Type B pancreatic cell (in vitro differentiated cells): Measurements from ENCODE around the gene SSR2. TPM values are rescaled to one million over a fixed set of nuclear protein-coding genes. Genes with fewer than 3 reads are reported as not detected.

ENCODE experiments used
- DNase-seq: peaks from one replicate; pipeline ENCODE4 v3.0.0; 2021; ENCODE audit warnings: mixed read lengths; ENCODE audit not compliant: unreplicated experiment; ENCODE audit errors: extremely low spot score
- H3K27ac Mint-ChIP-seq: 2 replicates; pipeline ENCODE4 v1.8.0; 2021; ENCODE audit warnings: mild to moderate bottlenecking, mixed read lengths
- H3K27me3 Mint-ChIP-seq: 2 replicates; pipeline ENCODE4 v1.8.0; 2021; ENCODE audit warnings: mixed read lengths
- H3K36me3 Mint-ChIP-seq: 2 replicates; pipeline ENCODE4 v1.8.0; 2021; ENCODE audit warnings: mixed read lengths
- H3K4me1 Mint-ChIP-seq: one replicate; pipeline ENCODE4 v1.8.0; 2021; ENCODE audit warnings: mixed read lengths; ENCODE audit not compliant: unreplicated experiment
- H3K4me3 Mint-ChIP-seq: 2 replicates; pipeline ENCODE4 v1.8.0; 2021; ENCODE audit warnings: mild to moderate bottlenecking, mixed read lengths
- H3K9me3 Mint-ChIP-seq: 2 replicates; pipeline ENCODE4 v1.8.0; 2021; ENCODE audit warnings: mixed read lengths
- total RNA-seq: library from RNA; stranded (reverse); gene quantifications from 2 replicates; pipeline ENCODE4 v1.2.1, GENCODE V29; 2021; ENCODE audit warnings: low replicate concordance
- TF ChIP-seq, protein P1 (sequence below): fragments of 200-600 bp; sonication (generic); conservative IDR thresholded peaks from 2 replicates; pipeline ENCODE4 v1.5.0; 2021; ENCODE audit warnings: antibody characterized with exemption, mild to moderate bottlenecking

SSR2 gene
- total RNA-seq, 1 donor from 2014 or later = 248 TPM

DNA sequence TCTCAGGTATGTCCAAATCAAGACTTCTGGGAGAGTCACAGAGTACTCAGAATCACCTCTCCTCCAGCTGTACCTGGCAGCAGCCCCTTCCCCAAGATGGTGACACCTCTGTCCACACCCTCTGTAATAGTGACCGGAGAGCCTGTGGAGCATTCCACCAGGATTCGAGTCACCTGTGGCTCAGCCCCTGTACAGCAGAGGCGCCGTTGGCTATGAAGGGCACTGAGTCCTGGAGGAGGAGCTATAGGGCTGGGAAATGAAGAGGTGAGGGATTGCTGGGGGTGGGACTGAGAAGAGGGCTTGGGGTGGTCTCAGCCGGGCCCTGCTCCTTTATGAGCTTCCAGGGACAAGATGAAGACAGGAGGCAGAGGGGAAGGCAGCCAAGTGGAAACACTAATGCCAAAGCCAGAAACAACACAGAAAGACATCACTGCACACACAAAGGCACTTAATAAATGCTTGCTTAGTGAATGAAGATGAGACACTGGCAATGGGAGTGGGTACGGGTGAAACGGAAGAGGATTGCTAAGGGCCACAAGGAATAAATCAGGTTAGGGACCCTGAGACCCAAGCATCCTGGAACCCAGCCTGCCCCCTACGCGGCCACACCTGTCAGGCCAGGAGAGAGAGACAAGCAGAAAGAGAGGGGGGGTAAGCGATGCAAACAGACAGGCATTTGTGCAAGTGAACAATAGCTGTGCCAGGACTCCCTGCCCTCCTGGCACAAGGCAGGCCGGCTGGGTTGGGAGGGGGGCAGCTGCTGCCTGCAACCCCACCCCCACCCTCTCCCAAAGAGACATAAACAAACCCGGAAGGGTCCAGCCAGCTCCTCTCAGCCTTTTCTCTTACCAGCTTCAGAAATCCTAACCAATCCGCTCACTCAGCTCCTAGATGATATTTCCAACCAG is 46.3 kb downstream of the SSR2 start:
- Mint-ChIP-seq H3K4me3 (peak overlapping the region; percentile 91), H3K27ac (peak overlapping the region; percentile 90), H3K36me3 (no peaks in the 10 kb centered on the region), H3K4me1 (peaks cover 67% of the 10 kb centered on the region), H3K27me3 (no peaks in the 10 kb centered on the region), H3K9me3 (no peaks in the 10 kb centered on the region)
- DNase-seq = no peak
- TF ChIP-seq, protein P1, sequence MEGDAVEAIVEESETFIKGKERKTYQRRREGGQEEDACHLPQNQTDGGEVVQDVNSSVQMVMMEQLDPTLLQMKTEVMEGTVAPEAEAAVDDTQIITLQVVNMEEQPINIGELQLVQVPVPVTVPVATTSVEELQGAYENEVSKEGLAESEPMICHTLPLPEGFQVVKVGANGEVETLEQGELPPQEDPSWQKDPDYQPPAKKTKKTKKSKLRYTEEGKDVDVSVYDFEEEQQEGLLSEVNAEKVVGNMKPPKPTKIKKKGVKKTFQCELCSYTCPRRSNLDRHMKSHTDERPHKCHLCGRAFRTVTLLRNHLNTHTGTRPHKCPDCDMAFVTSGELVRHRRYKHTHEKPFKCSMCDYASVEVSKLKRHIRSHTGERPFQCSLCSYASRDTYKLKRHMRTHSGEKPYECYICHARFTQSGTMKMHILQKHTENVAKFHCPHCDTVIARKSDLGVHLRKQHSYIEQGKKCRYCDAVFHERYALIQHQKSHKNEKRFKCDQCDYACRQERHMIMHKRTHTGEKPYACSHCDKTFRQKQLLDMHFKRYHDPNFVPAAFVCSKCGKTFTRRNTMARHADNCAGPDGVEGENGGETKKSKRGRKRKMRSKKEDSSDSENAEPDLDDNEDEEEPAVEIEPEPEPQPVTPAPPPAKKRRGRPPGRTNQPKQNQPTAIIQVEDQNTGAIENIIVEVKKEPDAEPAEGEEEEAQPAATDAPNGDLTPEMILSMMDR = no peak

DNA sequence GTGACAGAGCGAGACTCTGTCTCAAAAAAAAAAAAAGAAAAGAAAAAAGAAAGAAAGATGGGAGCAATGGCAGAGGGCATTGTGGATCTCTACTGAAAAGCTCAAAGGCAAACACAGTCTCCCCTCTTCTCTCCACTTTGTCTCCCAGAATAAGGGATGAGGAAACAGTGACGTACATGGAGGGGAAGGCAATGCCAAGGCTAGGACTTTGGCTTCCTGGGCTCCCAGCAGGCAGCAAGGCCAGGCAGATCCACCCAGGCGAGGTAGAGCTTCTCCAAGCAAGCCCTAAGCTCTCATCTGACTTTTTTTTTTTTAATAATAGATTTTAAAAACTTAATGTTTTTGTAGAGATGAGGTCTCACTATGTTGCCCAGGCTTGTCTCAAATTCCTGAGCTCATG is 47.0 kb downstream of the SSR2 start:
- Mint-ChIP-seq H3K27ac (no peak overlapping the region), H3K9me3 (no peaks in the 10 kb centered on the region), H3K4me3 (no peak overlapping the region), H3K4me1 (peaks cover 69% of the 10 kb centered on the region), H3K36me3 (no peaks in the 10 kb centered on the region), H3K27me3 (no peaks in the 10 kb centered on the region)
- TF ChIP-seq, protein P1 = no peak
- no peak for DNase-seq

- no peak for DNase-seq
- H3K27ac Mint-ChIP-seq = no peak overlapping the region
- H3K27me3 Mint-ChIP-seq = no peaks in the 10 kb centered on the region
- H3K9me3 Mint-ChIP-seq = no peaks in the 10 kb centered on the region
- no peaks in the 10 kb centered on the region for H3K36me3 Mint-ChIP-seq
- TF ChIP-seq, protein P1 = no peak
- peaks cover 81% of the 10 kb centered on the region for H3K4me1 Mint-ChIP-seq
- no peak overlapping the region for H3K4me3 Mint-ChIP-seq
Observed at GRCh38 chr1:155971910-155972809, 48.6 kb downstream of the SSR2 start.

DNA sequence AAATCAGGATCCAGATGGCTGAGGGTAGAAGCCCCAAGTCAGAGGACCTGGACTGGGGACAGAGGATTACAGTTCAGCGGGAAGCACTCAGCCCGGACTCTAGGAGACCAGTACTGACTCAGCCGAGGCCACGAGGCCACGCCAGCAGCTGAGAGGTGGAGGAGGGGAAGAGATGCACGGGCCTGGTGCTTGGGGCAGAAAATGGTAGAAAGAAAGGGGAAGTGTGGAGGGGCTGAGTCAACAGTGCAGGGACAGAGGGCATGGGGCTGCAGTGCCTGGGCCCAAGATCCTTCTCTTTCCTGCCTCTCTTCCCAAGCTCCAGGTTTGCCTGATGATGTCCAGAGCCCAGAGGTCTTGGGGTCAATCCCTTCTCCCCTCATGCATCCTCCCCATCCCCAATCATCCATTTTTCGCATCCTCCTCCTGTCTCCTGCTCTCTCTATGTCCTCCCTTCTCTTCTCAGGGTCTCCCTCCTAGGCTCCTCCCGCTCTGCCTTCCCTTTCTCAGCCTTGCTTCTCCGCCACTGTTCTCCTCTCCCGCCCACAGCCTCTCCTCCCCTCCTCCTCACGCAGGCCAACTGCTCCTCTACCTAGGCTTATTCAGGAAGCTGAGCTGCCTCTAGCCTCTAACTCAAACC is 50.1 kb downstream of the SSR2 start:
- no peaks in the 10 kb centered on the region for H3K9me3 Mint-ChIP-seq
- H3K4me3 Mint-ChIP-seq = peak overlapping the region; percentile 14
- peak overlapping the region; percentile 67 for H3K27ac Mint-ChIP-seq
- H3K36me3 Mint-ChIP-seq = no peaks in the 10 kb centered on the region
- peaks cover 66% of the 10 kb centered on the region for H3K4me1 Mint-ChIP-seq
- DNase-seq = no peak
- TF ChIP-seq, protein P1 = no peak
- no peaks in the 10 kb centered on the region for H3K27me3 Mint-ChIP-seq

DNA sequence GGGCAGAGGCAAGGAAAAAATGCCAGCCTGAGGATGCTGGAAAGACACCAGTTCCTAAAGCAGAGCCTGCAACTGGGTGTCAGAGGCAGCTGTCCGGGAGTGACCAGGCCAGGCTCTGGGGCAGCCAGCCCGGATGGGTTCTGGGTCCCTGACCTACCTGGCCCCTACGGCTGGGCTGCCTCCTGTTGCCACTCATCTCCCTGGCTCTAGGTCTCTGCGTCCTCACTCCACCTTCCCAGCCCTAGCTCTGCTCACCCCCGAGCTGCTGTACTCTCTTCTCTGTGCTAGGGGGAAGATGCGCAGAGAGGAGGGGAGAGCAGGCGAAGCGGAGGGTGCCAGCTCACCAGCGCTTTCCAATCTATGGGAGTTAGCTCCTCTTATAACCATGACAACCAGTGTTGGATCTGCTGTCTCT is 51.4 kb downstream of the SSR2 start:
- Mint-ChIP-seq H3K9me3 (no peaks in the 10 kb centered on the region), H3K4me3 (no peak overlapping the region), H3K27ac (no peak overlapping the region), H3K4me1 (peaks cover 54% of the 10 kb centered on the region), H3K27me3 (no peaks in the 10 kb centered on the region), H3K36me3 (peaks cover under 1% of the 10 kb centered on the region)
- TF ChIP-seq, protein P1 = no peak
- no peak for DNase-seq
